GM18951 (cell line): Measurements from ENCODE around the gene BCL2A1.

ENCODE experiments used
- POLR2A ChIP-seq: IDR thresholded peaks from 4 replicates; pipeline ENCODE4 v1.6.1; 2011; ENCODE audit warnings: mild to moderate bottlenecking; ENCODE audit not compliant: insufficient read length, insufficient read depth; ENCODE audit errors: extremely low read depth
- in situ Hi-C: fragments of 300-500 bp; cut with MboI; formaldehyde crosslinking; loops from one replicate; pipeline ENCODE4 v1.12.0; 2022; ENCODE audit warnings: low sequenced_read_pairs, mixed read lengths, inconsistent platforms; ENCODE audit not compliant: unreplicated experiment

BCL2A1 gene

DNA sequence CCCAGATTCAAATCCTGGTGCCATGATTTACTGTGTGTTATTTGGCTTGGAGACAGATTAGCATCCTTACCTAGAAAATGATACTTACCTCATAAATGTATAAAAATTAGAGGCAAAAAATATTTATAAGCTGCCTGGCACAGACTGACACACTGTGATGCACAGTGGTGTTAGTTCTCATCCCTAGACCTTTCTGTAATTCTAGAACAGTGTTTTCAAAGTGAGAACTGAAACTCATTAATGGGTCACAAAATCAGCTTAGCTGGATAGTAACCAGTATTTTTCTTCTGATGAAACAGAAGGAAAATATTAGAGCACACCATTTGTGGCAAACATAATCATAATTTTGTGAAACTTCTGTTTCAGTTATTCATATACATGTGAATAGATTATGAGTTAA is 56.3 kb downstream of the BCL2A1 start:
- no peak for TF ChIP-seq POLR2A
- in situ Hi-C loops: no loop called here
